Measurements from ENCODE around the gene FREM1. TPM values are rescaled to one million over a fixed set of nuclear protein-coding genes. Genes with fewer than 3 reads are reported as not detected.

Gene FREM1
- polyA plus RNA-seq, 1 of the 3 experiments (the other 2 are of a cell fraction): 0.26 TPM

DNA sequence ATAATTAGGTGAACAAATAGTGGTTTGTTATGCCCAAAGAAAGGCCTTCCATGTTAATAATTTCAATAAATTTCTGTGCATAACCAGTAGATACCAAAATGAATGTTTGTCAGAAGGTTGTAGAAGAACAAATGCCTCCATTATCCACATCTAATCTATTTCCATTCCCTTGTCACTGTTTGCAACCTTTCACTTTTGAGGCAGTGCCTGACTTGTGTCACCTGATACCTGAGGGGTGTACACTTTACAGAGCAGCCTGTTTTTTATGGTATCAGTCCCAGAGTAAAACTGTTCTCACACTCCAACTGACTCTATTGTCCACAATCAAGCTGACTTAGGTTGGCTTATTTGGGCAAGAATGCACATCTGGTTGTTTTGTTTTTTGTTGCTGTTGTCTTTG, 40.1 kb downstream of the FREM1 start:
- H3K4me2 ChIP-seq: no peak overlapping the region
- no peaks in the 10 kb centered on the region for H3K79me2 ChIP-seq (ENCODE audit: insufficient read depth)
- H3K27me3 ChIP-seq (ENCODE audit: insufficient read depth): no peaks in the 10 kb centered on the region
- ChIA-PET CTCF (no interaction called here), POLR2A (no interaction called here)
- H2AFZ ChIP-seq (ENCODE audit: low read depth): no peak overlapping the region
- no peak overlapping the region for H3K9ac ChIP-seq
- TF ChIP-seq MEF2A (IDR thresholded peaks at IDR 0.05; ENCODE audit: borderline replicate concordance, low read depth): no peak
- no peak for TF ChIP-seq YY1 (IDR thresholded peaks at IDR 0.05; ENCODE audit: low read depth)
- no peak for TF ChIP-seq SIN3A (IDR thresholded peaks at IDR 0.05; ENCODE audit: borderline replicate concordance, low read depth, low read length)
- no peak for TF ChIP-seq JUND (IDR thresholded peaks at IDR 0.05)
- TF ChIP-seq, protein P1, sequence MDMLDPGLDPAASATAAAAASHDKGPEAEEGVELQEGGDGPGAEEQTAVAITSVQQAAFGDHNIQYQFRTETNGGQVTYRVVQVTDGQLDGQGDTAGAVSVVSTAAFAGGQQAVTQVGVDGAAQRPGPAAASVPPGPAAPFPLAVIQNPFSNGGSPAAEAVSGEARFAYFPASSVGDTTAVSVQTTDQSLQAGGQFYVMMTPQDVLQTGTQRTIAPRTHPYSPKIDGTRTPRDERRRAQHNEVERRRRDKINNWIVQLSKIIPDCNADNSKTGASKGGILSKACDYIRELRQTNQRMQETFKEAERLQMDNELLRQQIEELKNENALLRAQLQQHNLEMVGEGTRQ (IDR thresholded peaks at IDR 0.05; ENCODE audit: borderline replicate concordance, low read depth, low read length): no peak
- TF ChIP-seq TEAD4 (IDR thresholded peaks at IDR 0.05; ENCODE audit: borderline replicate concordance, insufficient read depth): no peak
- TF ChIP-seq POLR2AphosphoS5 (IDR thresholded peaks at IDR 0.05; ENCODE audit: low read depth, low read length): no peak
- TF ChIP-seq RXRA (IDR thresholded peaks at IDR 0.05; ENCODE audit: borderline replicate concordance, low read depth): no peak
- TF ChIP-seq, protein P2, sequence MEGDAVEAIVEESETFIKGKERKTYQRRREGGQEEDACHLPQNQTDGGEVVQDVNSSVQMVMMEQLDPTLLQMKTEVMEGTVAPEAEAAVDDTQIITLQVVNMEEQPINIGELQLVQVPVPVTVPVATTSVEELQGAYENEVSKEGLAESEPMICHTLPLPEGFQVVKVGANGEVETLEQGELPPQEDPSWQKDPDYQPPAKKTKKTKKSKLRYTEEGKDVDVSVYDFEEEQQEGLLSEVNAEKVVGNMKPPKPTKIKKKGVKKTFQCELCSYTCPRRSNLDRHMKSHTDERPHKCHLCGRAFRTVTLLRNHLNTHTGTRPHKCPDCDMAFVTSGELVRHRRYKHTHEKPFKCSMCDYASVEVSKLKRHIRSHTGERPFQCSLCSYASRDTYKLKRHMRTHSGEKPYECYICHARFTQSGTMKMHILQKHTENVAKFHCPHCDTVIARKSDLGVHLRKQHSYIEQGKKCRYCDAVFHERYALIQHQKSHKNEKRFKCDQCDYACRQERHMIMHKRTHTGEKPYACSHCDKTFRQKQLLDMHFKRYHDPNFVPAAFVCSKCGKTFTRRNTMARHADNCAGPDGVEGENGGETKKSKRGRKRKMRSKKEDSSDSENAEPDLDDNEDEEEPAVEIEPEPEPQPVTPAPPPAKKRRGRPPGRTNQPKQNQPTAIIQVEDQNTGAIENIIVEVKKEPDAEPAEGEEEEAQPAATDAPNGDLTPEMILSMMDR (IDR thresholded peaks at IDR 0.05): no peak
- TF ChIP-seq, protein P3, sequence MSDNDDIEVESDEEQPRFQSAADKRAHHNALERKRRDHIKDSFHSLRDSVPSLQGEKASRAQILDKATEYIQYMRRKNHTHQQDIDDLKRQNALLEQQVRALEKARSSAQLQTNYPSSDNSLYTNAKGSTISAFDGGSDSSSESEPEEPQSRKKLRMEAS (IDR thresholded peaks at IDR 0.05; ENCODE audit: low read depth): no peak
- TF ChIP-seq, protein P4, sequence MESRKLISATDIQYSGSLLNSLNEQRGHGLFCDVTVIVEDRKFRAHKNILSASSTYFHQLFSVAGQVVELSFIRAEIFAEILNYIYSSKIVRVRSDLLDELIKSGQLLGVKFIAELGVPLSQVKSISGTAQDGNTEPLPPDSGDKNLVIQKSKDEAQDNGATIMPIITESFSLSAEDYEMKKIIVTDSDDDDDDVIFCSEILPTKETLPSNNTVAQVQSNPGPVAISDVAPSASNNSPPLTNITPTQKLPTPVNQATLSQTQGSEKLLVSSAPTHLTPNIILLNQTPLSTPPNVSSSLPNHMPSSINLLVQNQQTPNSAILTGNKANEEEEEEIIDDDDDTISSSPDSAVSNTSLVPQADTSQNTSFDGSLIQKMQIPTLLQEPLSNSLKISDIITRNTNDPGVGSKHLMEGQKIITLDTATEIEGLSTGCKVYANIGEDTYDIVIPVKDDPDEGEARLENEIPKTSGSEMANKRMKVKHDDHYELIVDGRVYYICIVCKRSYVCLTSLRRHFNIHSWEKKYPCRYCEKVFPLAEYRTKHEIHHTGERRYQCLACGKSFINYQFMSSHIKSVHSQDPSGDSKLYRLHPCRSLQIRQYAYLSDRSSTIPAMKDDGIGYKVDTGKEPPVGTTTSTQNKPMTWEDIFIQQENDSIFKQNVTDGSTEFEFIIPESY (IDR thresholded peaks at IDR 0.05; ENCODE audit: borderline replicate concordance, low read depth): no peak
- no peak for TF ChIP-seq EZH2phosphoT487 (IDR thresholded peaks at IDR 0.05; ENCODE audit: borderline replicate concordance, low read depth)
- TF ChIP-seq RCOR1 (IDR thresholded peaks at IDR 0.05; ENCODE audit: low read length): no peak
- TF ChIP-seq, protein P5, sequence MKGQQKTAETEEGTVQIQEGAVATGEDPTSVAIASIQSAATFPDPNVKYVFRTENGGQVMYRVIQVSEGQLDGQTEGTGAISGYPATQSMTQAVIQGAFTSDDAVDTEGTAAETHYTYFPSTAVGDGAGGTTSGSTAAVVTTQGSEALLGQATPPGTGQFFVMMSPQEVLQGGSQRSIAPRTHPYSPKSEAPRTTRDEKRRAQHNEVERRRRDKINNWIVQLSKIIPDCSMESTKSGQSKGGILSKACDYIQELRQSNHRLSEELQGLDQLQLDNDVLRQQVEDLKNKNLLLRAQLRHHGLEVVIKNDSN (IDR thresholded peaks at IDR 0.05; ENCODE audit: borderline replicate concordance, low read depth): no peak
- TF ChIP-seq MXI1 (IDR thresholded peaks at IDR 0.05; ENCODE audit: low read depth, low read length): no peak
- no peak for TF ChIP-seq TAF1 (IDR thresholded peaks at IDR 0.05; ENCODE audit: borderline replicate concordance, low read depth, low read length)
- no peak for TF ChIP-seq FOSL2 (IDR thresholded peaks at IDR 0.05; ENCODE audit: borderline replicate concordance, low read depth)
- TF ChIP-seq RFX5 (IDR thresholded peaks at IDR 0.05; ENCODE audit: low read length): no peak
- no peaks in the 10 kb centered on the region for H3K9me3 ChIP-seq
- DNase-seq: no peak
- no peak overlapping the region for H3K4me3 ChIP-seq (ENCODE audit: low read depth in 2 of 2, low read length in 1 of 2)
- H4K20me1 ChIP-seq (ENCODE audit: insufficient read depth): no peaks in the 10 kb centered on the region
- no peaks in the 10 kb centered on the region for H3F3A ChIP-seq (replicated peaks; ENCODE audit: insufficient read depth)
- H3K27ac ChIP-seq (ENCODE audit: low read depth in 2 of 2, low read length in 1 of 2): no peak overlapping the region
- H3K9me2 ChIP-seq: no peaks in the 10 kb centered on the region
- no peaks in the 10 kb centered on the region for H3K36me3 ChIP-seq (replicated peaks in 1 of 2; ENCODE audit: control insufficient read depth in 1 of 2, insufficient read depth in 2 of 2, low read length in 1 of 2)
- H3K4me1 ChIP-seq (ENCODE audit: control insufficient read depth in 1 of 2, insufficient read depth in 2 of 2, low read depth in 1 of 2, low read length in 1 of 2): peaks cover 0 to 3% of the 10 kb centered on the region in 2 experiments; a peak in 2 of 4 replicates
